ENCODE results near the gene GALNTL6.

The GALNTL6 gene

GRCh38 chr4:172035562-172035961 is 222.4 kb downstream of the GALNTL6 start:
- no peak for DNase-seq (ENCODE audit: low read depth)
- no peak for TF ChIP-seq CTCF (IDR thresholded peaks at IDR 0.05; ENCODE audit: control insufficient read depth, insufficient read depth, low read depth, low read length, missing control alignments)

GRCh38 chr4:172040766-172041165 is 227.6 kb downstream of the GALNTL6 start:
- no peak for TF ChIP-seq CTCF (IDR thresholded peaks at IDR 0.05; ENCODE audit: control insufficient read depth, insufficient read depth, low read depth, low read length, missing control alignments)
- H3K4me3 ChIP-seq (ENCODE audit: control insufficient read depth, low read depth, low read length), result no peak overlapping the region
- no peak for DNase-seq (ENCODE audit: low read depth)

More at GRCh38 chr4:172035562-172035961, 222.4 kb downstream of the GALNTL6 start:
- H3K4me3 ChIP-seq (ENCODE audit: control insufficient read depth, low read depth, low read length), result no peak overlapping the region

- no peak for DNase-seq (ENCODE audit: low read depth)
- H3K4me3 ChIP-seq (ENCODE audit: control insufficient read depth, low read depth, low read length), result no peak overlapping the region
- TF ChIP-seq CTCF (IDR thresholded peaks at IDR 0.05; ENCODE audit: control insufficient read depth, insufficient read depth, low read depth, low read length, missing control alignments), result no peak
Observed at GRCh38 chr4:172042714-172043114, 229.5 kb downstream of the GALNTL6 start.

GRCh38 chr4:172045981-172046380 is 232.8 kb downstream of the GALNTL6 start:
- DNase-seq (ENCODE audit: low read depth), result no peak
- no peak overlapping the region for H3K4me3 ChIP-seq (ENCODE audit: control insufficient read depth, low read depth, low read length)
- no peak for TF ChIP-seq CTCF (IDR thresholded peaks at IDR 0.05; ENCODE audit: control insufficient read depth, insufficient read depth, low read depth, low read length, missing control alignments)

GRCh38 chr4:172048666-172049065 is 235.5 kb downstream of the GALNTL6 start:
- DNase-seq (ENCODE audit: low read depth), result no peak
- no peak for TF ChIP-seq CTCF (IDR thresholded peaks at IDR 0.05; ENCODE audit: control insufficient read depth, insufficient read depth, low read depth, low read length, missing control alignments)

GRCh38 chr4:172050911-172051310 is 237.7 kb downstream of the GALNTL6 start:
- no peak for DNase-seq (ENCODE audit: low read depth)
- no peak for TF ChIP-seq CTCF (IDR thresholded peaks at IDR 0.05; ENCODE audit: control insufficient read depth, insufficient read depth, low read depth, low read length, missing control alignments)
- no peak overlapping the region for H3K4me3 ChIP-seq (ENCODE audit: control insufficient read depth, low read depth, low read length)

More at GRCh38 chr4:172048666-172049065, 235.5 kb downstream of the GALNTL6 start:
- no peak overlapping the region for H3K4me3 ChIP-seq (ENCODE audit: control insufficient read depth, low read depth, low read length)

GRCh38 chr4:172055046-172055445 is 241.8 kb downstream of the GALNTL6 start:
- no peak for DNase-seq (ENCODE audit: low read depth)
- TF ChIP-seq CTCF (IDR thresholded peaks at IDR 0.05; ENCODE audit: control insufficient read depth, insufficient read depth, low read depth, low read length, missing control alignments), result no peak
- H3K4me3 ChIP-seq (ENCODE audit: control insufficient read depth, low read depth, low read length), result no peak overlapping the region
